Stomach (tissue), 4 donors: ENCODE data around the gene EML2.
A peak's percentile ranks its signal among the peaks of the same experiment; 100 is the strongest.

Experiments
- CTCF ChIP-seq, 7 experiments: fragments of 450-650 bp in 4 of 7; fragments of 200-600 bp in 3 of 7; sonication (generic) in 3 of 7; IDR thresholded peaks; one replicate each; pipeline ENCODE4 v1.5.1; 2016 to 2019; ENCODE audit warnings: antibody characterized with exemption in 7 of 7, control low read depth in 2 of 7, mild to moderate bottlenecking in 1 of 7
- POLR2A ChIP-seq, 4 donors: fragments of 450-650 bp; IDR thresholded peaks; one replicate each; pipeline ENCODE4 v1.6.1; 2016; ENCODE audit warnings: antibody characterized with exemption in 4 of 4, control low read depth in 2 of 4, mild to moderate bottlenecking in 1 of 4, moderate library complexity in 1 of 4
- POLR2AphosphoS5 ChIP-seq, 3 donors: sonication (generic); formaldehyde crosslinking; IDR thresholded peaks; one replicate each; pipeline ENCODE4 v1.6.1; 2016; ENCODE audit warnings: antibody characterized with exemption in 3 of 3

- TF ChIP-seq POLR2AphosphoS5 (IDR thresholded peaks at IDR 0.05) (peak; percentile 83 to 93 (median 92)), POLR2A (IDR thresholded peaks at IDR 0.05) (peak in 1 of 4 donors; percentile 31), CTCF (IDR thresholded peaks at IDR 0.05) (peak in 2 of 7 experiments; percentile 32 to 38)
These were observed 54.7 kb downstream of the EML2 start, which contains the start of gene OPA3 for GRCh38 chr19:45584332-45585157.
